ENCODE results near the gene GATA5.

GATA5 gene

DNA sequence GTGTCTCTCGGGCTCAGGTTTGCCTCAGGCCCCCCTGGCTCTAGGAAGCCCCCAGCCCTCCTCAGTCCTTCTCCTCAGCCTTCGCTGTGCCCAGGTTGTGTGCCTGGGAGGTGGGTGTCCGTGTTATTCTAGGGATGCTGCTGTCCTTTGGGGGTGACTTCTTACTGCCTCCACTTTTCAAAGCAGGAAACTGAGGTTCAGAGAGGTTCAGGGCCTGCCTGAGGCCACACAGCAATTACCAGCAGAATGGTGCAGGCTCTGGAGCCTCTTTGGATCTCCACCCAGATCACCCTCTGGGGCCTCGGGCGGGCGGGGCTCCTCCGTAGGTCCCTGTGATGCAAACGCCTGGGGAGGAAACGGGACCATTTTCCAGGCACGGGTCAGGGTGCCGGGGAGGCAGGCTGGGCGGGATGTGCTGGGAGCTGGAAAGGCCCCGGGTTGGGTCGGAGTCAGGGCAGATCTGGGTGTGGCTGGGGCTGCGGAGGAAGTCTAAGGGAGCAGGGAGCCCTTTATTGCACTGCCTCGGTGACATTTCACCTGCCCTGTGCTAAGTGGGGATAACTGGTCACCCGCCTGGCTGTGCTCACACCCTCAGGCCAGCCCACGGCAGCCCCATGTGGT is 23.2 kb downstream of the GATA5 start:
- TF ChIP-seq, protein P1, sequence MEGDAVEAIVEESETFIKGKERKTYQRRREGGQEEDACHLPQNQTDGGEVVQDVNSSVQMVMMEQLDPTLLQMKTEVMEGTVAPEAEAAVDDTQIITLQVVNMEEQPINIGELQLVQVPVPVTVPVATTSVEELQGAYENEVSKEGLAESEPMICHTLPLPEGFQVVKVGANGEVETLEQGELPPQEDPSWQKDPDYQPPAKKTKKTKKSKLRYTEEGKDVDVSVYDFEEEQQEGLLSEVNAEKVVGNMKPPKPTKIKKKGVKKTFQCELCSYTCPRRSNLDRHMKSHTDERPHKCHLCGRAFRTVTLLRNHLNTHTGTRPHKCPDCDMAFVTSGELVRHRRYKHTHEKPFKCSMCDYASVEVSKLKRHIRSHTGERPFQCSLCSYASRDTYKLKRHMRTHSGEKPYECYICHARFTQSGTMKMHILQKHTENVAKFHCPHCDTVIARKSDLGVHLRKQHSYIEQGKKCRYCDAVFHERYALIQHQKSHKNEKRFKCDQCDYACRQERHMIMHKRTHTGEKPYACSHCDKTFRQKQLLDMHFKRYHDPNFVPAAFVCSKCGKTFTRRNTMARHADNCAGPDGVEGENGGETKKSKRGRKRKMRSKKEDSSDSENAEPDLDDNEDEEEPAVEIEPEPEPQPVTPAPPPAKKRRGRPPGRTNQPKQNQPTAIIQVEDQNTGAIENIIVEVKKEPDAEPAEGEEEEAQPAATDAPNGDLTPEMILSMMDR (IDR thresholded peaks at IDR 0.05): no peak
- Histone ChIP-seq H3K36me3 (ENCODE audit: control insufficient read depth, insufficient read depth, low read length) (no peaks in the 10 kb centered on the region), H3K9me3 (ENCODE audit: control insufficient read depth, low read length) (no peaks in the 10 kb centered on the region), H3K4me2 (ENCODE audit: low read length) (no peak overlapping the region), H3K27me3 (ENCODE audit: control insufficient read depth, insufficient read depth, low read length) (no peaks in the 10 kb centered on the region), H3K79me2 (no peaks in the 10 kb centered on the region), H3K4me1 (no peaks in the 10 kb centered on the region), H2AFZ (no peak overlapping the region), H3K4me3 (ENCODE audit: low read depth, low read length) (no peak overlapping the region), H3K9ac (no peak overlapping the region), H3K27ac (no peak overlapping the region)

DNA sequence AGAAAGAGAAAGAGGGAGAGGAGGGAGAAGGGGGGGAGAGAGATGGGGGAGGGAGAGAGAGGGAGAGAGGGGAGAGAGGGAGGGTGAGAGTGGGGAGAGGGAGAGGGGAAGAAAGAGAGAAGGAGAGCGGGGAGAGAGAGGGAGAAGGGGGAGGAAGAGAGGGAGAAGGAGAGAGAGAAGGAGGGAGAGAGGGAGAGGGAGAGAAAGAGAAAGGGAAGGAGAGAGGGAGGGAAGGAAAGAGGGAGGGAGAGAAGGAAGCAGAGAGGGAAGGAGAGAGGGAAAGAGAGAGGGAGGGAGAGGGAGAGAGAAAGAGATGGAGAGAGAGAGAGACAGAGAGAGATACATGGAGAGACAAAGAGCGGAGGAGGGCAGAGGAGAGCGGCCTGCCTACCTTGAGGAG is 23.8 kb downstream of the GATA5 start:
- Histone ChIP-seq H3K4me1 (no peaks in the 10 kb centered on the region), H3K27me3 (ENCODE audit: control insufficient read depth, insufficient read depth, low read length) (no peaks in the 10 kb centered on the region), H3K9ac (no peak overlapping the region), H2AFZ (no peak overlapping the region), H3K36me3 (ENCODE audit: control insufficient read depth, insufficient read depth, low read length) (no peaks in the 10 kb centered on the region), H3K4me3 (ENCODE audit: low read depth, low read length) (no peak overlapping the region), H3K79me2 (no peaks in the 10 kb centered on the region), H3K27ac (no peak overlapping the region), H3K9me3 (ENCODE audit: control insufficient read depth, low read length) (no peaks in the 10 kb centered on the region), H3K4me2 (ENCODE audit: low read length) (no peak overlapping the region)
- TF ChIP-seq, protein P1 (IDR thresholded peaks at IDR 0.05): no peak

DNA sequence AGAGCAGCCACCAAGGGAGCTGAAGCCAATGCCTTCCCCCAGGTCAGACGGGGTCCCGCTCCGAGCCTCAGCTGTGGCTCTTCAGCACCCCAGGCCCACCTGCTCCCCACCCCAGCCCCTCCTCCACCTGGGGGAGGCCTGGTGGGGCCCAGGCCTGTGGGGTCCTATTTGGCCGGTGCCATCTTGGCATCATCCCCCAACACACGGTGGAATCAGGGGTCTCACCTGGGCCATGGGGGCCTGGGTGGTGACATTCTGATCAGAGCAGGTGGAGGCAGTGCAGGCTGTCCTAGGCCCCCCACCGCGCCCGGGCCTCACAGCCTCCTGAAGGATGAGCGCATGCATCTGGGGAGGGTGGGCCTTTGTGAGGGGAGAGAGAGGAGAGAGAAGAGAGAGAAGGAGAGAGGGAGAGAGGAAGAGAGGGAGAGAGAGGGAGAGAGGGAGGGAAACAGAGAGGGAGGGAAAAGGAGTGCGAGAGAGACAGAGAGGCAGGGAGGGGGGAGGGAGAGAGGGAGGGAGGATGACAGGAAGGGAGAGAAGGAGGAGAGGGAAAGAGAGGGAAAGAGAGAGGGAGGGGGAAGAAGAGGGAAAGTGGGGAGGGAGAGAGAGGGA is 24.5 kb downstream of the GATA5 start:
- no peaks in the 10 kb centered on the region for H3K36me3 ChIP-seq (ENCODE audit: control insufficient read depth, insufficient read depth, low read length)
- H3K27ac ChIP-seq: no peak overlapping the region
- H3K79me2 ChIP-seq: no peaks in the 10 kb centered on the region
- no peak overlapping the region for H3K4me3 ChIP-seq (ENCODE audit: low read depth, low read length)
- no peaks in the 10 kb centered on the region for H3K4me1 ChIP-seq
- H3K4me2 ChIP-seq (ENCODE audit: low read length): no peak overlapping the region
- H3K9ac ChIP-seq: no peak overlapping the region
- no peaks in the 10 kb centered on the region for H3K27me3 ChIP-seq (ENCODE audit: control insufficient read depth, insufficient read depth, low read length)
- H2AFZ ChIP-seq: no peak overlapping the region
- TF ChIP-seq, protein P1 (IDR thresholded peaks at IDR 0.05): no peak
- no peaks in the 10 kb centered on the region for H3K9me3 ChIP-seq (ENCODE audit: control insufficient read depth, low read length)

DNA sequence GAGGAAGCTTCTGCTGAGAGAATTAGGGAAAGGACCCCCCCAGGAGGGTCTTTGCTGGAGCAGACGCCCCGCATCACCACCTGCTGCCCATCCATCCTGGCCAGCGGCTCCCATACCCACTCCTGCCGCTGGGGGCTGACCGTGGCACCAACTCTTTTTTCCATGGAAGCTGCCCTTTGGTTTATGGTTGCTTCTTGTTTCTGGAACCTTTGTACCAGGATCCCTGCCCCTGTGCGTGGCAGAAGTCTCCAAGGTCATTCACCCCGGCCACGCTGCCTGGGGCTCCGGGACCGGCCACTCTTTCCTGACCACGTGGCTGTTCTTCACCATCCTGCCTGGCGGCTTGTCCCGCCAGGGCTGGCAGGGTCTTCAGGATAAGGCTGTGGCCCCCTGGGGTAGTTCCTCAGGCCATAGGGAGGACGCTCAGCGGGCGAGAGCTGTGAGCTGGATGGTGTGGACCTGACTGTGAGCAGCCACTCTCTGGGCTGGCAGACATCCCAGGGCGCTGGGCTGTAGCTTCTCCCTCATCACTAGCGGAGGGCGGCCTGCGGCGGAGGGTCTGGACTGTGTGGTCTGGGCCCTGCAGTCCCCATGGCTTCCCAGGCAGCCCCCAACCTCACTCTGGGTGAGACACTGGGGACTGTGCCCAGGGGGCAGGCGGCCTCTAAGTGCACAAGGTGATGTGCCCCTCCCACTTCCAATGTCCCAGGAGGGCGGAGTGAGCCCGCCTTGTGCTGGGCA is 25.7 kb downstream of the GATA5 start:
- H3K4me2 ChIP-seq (ENCODE audit: low read length): no peak overlapping the region
- H3K4me3 ChIP-seq (ENCODE audit: low read depth, low read length): no peak overlapping the region
- H2AFZ ChIP-seq: no peak overlapping the region
- no peak overlapping the region for H3K27ac ChIP-seq
- H3K79me2 ChIP-seq: no peaks in the 10 kb centered on the region
- H3K36me3 ChIP-seq (ENCODE audit: control insufficient read depth, insufficient read depth, low read length): no peaks in the 10 kb centered on the region
- H3K4me1 ChIP-seq: no peaks in the 10 kb centered on the region
- TF ChIP-seq, protein P1 (IDR thresholded peaks at IDR 0.05): no peak
- no peaks in the 10 kb centered on the region for H3K9me3 ChIP-seq (ENCODE audit: control insufficient read depth, low read length)
- no peak overlapping the region for H3K9ac ChIP-seq
- H3K27me3 ChIP-seq (ENCODE audit: control insufficient read depth, insufficient read depth, low read length): no peaks in the 10 kb centered on the region
